NCI-H748 treated with DMSO at 0.1 percent for 48 hours (cell line): Measurements from ENCODE around the gene ELOVL5.
"Not testable (repeated sequence)": the region's sequence is repeated elsewhere in the genome, so short reads cannot be mapped to it uniquely, and the experiment has no call there.

Experiments
- DNase-seq: peaks from one replicate; lab custom pipeline; 2025; lab: John Stamatoyannopoulos, UW

Gene ELOVL5

DNA sequence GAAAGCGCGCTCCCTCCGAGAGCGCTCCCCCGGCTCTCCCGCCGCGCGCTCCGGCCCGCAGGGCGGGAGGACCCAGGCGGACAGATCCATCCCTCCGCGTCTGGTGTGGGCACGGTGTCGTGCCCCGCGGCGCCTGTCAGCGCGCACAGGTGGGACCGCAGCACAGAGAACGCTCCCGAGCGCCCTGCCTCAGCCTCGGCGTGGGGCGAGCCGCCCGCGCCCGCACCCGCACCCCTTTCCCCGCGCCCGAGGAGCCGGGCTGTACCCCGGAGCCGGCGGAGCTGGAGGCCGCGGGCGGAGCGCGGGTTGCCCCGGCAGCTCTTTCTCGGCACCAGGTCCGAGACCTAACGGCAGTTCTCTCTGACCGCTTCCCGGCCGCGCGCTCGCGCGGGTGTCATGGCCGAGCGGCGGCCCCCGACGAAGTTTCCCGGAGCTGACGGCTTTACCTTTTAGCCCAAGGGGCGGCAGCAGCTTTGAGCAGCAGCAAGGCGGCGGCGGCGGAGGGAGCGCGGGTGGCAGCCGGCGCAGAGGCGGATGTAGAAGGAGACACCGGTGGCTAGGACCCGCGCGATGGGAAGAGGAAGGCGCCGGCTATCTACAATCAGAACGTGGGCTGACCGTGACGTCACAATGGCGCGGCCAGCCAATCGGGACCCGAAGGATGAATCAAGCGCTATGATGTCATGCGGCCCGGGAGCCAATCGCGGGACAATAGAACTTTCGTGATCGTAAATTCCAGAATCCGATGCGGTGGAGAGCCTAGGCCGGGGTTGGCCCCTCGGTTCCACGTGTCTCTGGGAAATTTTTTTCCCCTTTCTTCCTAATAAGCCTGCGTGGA, at the start of gene ELOVL5:
TSS of gene ELOVL5 (minus strand) at position 580 of the 838 bp plus-strand sequence. CDS start 53,251 bp downstream, outside the sequence.
- peak; percentile 93 for DNase-seq

DNA sequence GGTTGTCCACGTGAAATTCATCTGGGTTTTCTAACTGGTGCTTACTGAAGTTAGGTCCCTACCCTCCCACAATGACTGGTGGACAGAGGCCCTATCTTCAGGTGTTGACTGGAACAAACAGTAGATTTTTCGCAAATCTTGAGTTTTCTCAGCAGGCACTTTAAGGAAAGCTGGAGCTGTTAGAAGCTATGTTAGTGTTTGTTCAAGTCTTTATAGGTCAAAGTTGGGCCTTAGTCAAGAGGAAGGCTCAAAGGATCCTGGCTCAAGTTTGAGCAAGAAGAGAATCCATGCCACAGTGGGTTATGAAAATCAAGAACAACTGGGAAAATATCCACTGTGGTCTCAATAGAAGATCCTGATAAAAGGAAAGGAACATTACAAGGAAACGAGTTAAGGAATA, 48.5 kb upstream of the ELOVL5 start:
- DNase-seq = no peak

DNA sequence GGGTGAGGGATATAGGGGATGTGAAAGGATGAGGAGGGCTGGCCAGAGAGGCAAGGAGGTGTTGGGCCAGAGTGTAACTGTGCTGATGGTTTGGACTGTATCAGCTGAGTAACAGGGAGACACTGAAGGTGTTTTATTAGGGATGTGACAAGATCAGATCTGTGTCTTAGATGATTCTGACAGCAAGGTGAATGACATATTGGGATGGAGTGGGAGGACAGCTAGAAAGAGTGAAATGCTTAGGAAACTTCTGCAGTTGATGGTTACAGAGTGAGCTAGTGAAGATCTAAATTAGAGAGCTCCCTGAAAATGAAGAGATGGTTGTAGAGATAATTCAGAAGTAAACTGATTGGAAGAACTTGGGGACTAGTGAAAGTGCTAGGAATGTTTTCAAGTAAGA, 47.2 kb upstream of the ELOVL5 start:
- no peak for DNase-seq

DNA sequence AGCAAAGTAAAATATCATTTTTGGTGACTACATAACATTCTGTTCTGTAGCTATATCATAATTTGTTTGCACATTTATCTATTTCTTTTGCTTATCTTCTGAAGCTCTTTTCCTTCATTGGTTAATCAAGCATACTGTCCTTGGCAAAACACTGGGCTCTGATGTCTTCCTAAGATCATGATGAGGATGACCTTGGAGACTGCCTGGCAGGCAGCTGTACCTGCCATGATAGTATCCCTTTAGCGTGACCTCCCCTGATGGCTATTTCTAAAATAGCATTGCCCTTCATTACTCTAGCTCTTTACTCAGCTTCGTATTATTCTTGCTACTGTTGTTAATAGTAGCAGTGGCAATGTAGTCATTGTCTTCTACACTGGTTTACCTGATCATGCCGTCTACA, 46.0 kb upstream of the ELOVL5 start:
- DNase-seq = no peak

- DNase-seq = no peak
These were observed 42.4 kb upstream of the ELOVL5 start for GRCh38 chr6:53391170-53391569.

- no peak for DNase-seq
These were observed 41.3 kb upstream of the ELOVL5 start for GRCh38 chr6:53390010-53390409.

DNA sequence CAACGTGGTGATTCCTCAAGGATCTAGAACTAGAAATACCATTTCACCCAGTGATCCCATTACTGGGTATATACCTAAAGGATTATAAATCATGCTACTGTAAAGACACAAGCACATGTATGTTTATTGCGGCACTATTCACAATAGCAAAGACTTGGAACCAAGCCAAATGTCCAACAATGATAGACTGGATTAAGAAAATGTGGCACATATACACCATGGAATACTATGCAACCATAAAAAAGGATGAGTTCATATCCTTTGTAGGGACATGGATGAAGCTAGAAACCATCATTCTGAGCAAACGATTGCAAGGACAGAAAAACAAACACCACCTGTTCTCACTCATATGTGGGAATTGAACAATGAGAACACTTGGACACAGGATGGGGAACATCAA, 39.9 kb upstream of the ELOVL5 start:
- not testable (repeated sequence) for DNase-seq

DNA sequence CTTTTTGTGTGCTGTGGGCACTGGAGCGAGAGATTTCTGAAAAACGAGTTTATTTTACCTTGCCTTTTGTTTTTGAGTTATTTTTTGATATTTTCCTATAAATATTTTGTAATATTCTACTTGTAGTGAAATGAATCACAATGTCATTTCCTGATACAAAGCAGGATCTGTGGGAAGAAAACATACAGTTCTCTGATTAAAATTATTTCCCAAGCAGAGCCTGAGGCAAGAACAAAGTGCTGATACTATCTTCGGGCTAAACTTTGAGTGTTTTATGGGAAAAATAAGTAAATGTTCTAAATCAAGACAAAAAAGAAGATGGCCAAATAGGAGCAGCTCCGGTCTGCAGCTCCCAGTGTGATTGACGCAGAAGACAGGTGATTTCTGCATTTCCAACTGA, 33.7 kb upstream of the ELOVL5 start:
- DNase-seq = no peak

DNA sequence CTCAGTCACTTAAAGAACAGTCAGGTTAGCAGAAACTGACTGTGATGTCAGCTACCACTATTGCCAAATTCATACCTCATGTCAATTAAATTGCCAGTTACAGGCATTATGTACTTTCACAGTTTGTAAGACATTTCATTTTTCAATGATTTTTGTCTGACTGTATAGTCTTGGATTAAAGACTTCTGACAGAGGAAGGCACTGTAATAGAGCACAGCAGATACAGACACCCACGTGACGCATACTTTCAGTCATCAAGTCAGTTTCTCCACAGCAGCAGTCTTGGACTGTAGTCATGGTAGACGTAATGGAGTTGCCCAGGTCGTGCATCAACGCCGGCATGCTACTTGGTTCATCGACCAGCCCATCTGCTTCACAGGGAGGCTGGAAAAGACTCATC, 29.5 kb upstream of the ELOVL5 start:
- no peak for DNase-seq

DNA sequence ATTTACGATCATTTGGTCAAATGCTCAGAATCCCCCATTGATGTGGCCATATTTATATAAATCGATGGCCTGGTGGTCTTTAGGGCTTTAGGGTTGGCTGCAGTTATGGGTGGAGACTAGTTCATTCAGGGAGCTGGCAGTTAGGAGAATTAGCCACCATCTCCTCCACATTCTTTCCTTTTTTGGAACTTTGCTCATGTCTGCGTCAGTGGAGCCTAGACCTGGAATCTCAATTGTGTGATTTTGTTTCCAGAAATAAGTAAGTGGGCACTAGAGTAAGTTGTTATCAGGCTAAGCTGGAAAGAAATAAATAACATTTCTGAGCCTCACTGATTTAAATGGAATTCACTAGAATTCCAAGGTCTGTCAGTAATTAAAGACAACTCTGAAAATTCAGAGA, 29.0 kb upstream of the ELOVL5 start:
- DNase-seq = no peak

DNA sequence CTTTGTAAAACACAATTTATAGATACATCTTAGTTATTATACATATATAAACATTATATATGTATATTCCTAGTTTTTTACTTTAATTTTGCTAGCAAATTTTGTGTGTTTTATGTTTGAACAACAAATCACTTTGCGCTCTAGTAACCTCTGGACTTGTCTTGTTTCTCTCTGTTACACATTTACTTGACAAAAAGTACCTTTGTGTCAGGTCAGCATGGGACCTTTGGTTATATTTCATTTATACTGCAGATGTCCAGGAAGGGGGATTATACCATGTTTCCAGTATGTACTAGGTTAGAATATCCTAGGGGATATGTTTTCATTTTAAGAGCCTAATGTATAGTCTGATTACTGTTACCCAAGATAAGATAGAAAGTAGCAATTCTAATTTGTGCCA, 28.5 kb upstream of the ELOVL5 start:
- DNase-seq = no peak

- no peak for DNase-seq
These were observed 28.0 kb upstream of the ELOVL5 start for GRCh38 chr6:53376661-53377226.

DNA sequence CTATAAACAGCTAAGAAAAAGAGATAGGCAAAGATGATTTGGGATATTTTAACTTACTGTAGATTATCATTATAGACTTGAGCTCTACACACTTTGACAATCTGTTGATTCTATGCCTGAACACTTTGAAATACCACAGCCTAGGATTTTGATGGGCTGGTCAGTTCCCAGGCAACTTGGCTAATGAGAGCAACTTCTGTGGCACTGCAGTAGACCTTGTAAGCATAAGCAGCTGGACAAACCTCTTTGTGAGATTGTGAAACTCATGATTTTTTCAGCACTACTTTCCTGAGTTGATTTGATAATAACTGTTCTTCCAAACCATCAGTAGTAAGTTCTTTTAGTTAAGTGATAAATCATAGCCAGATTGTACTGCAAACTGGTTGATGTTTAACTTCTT, 27.1 kb upstream of the ELOVL5 start:
- DNase-seq = no peak

GRCh38 chr6:53373638-53374037, 24.9 kb upstream of the ELOVL5 start:
- no peak for DNase-seq

DNA sequence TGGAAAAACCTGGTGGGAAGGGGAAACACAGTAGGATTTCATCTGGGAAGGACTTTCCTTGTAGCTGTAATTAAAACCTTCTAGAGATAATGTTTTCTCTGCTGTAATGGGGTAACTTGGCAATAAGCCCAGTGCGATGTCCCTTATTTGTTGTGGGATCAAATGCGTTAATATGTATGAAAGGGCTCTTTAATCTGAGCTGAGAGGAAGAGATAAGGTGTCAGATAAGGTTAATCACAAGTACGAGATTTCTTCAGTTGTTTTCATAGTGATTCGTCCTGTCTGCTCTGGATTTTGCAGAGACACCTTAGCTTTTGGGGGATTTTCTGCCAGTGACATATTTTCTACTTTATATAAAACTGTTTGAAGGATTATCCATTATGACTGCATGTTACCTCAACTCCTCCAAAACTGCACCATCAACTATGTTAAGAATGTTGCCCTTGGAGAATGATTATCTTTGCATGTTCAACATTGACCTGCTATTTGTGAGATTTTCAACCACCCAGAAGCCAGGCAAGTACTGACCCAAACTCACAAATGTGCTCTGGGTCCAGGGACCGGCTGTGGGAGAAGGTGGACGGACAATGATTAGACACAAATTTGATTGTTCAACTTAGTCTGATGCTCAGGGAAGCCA, 21.2 kb upstream of the ELOVL5 start:
- peak; percentile 75 for DNase-seq

DNA sequence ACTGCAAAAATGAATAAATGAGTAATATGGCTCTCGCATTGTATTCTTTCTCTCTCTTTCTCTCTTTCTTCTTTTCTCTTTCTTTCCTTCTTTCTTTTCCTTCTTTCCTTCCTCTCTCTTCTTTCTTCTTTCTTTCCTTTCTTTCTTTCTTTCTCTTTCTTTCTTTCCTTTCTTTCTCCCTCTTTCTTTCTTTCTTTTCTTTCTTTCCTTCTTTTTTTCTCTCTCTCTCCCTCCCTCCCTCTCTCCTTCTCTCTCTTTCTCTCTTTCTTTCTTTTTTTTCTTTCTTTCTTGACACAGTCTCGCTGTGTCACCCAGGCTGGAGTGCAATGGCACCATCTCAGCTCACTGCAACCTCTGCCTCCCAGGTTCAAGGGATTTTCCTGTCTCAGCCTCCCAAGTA, 20.3 kb upstream of the ELOVL5 start:
- DNase-seq = no peak

DNA sequence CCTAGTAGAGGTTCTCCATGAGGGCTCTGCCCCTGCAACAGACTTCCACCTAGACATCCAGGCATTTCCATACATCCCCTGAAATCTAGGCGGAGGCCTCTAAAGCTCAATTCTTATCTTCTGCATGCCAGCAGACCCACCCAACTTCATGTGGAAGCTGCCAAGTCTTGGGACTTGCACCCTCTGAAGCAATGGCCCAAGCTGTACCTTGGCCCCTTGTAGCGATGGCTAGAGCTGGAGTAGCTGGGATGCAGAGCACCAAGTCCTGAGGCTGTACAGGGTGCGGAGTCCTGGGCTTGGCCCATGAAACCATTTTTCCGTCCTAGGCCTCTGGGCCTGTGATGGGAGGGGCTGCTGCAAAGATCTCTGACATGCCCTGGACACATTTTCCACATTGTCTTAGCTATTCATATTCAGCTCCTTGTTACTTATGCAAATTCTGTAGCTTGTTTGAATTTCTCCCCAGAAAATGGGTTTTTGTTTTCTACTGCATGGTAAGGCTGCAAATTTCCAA, 17.4 kb upstream of the ELOVL5 start:
- no peak for DNase-seq

GRCh38 chr6:53363341-53364079, 14.8 kb upstream of the ELOVL5 start:
- DNase-seq = no peak

- no peak for DNase-seq
These were observed 12.8 kb upstream of the ELOVL5 start for GRCh38 chr6:53361549-53362031.

DNA sequence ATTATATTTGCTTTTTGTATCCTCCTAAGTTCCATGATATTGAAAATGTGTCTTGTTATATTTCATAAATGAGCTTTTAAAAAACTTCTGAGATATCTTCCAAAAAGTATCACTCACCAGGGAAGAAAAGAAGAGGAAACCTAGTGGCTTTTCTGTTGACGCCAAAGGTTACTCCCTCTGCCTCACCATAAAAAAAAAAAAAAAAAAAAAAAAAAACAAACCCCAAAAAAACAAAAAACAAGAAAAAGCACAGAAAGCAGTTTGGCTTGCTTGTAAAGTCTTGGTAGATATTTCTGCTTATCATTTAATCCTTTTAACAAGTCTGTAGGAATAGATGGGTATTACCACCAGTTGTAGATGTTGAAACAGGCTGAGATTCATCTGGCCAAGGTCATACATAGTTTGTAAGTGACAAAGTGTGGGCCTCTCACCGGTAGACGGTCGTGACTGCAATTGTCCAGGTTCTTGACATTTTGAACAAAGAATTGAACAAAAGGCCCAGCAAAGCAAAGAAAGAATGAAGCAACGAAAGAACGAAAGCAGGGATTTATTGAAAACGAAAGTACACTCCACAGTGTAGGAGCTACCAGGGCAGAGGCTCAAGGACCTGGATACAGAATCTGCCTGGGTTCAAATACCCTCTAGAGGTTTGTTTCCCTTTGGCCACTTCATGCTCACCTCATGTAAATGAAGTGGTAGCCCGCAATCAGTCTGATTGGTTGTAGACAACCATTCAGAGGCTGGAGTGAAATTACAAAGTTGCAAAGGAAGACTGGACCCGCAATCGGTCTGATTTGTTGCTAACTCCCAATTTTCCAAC, 11.6 kb upstream of the ELOVL5 start:
- no peak for DNase-seq

GRCh38 chr6:53359843-53360092, 11.0 kb upstream of the ELOVL5 start:
- DNase-seq = peak; percentile 39
